Measurements from ENCODE around the gene ING5. TPM values are rescaled to one million over a fixed set of nuclear protein-coding genes. Genes with fewer than 3 reads are reported as not detected.

Gene ING5
- total RNA-seq, 1 donor from 2014 or later: 38.3 TPM

DNA sequence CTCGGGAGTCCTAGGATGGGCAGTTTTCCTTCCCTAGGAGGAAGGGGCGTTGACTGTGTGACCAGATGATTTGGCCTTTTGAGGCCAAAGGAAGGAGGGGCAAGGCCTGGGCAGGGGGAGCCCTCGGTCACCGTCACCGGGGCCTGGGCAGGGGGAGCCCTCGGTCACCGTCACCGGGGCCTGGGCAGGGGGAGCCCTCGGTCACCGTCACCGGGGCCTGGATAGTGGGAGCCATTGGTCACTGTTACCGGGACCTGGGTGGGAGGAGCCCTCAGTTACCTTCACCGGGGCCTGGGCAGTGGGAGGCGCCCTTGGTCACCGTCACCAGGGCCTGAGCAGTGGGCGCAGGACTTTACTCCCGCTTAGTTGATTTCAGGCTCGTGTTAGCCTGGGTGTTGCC, 49.9 kb downstream of the ING5 start:
- TF ChIP-seq CTCF (IDR thresholded peaks at IDR 0.05; ENCODE audit: partially characterized antibody, unreplicated experiment): no peak
- no peak overlapping the region for H3K27ac Mint-ChIP-seq (ENCODE audit: unreplicated experiment)
- no peaks in the 10 kb centered on the region for H3K9me3 Mint-ChIP-seq (ENCODE audit: unreplicated experiment)
- H3K4me3 Mint-ChIP-seq (ENCODE audit: unreplicated experiment): no peak overlapping the region
- no peak for DNase-seq
- no peaks in the 10 kb centered on the region for H3K4me1 Mint-ChIP-seq (ENCODE audit: low read depth, unreplicated experiment)
- peaks cover 2% of the 10 kb centered on the region for H3K27me3 Mint-ChIP-seq (ENCODE audit: unreplicated experiment)
- H3K36me3 Mint-ChIP-seq (ENCODE audit: unreplicated experiment): no peaks in the 10 kb centered on the region

DNA sequence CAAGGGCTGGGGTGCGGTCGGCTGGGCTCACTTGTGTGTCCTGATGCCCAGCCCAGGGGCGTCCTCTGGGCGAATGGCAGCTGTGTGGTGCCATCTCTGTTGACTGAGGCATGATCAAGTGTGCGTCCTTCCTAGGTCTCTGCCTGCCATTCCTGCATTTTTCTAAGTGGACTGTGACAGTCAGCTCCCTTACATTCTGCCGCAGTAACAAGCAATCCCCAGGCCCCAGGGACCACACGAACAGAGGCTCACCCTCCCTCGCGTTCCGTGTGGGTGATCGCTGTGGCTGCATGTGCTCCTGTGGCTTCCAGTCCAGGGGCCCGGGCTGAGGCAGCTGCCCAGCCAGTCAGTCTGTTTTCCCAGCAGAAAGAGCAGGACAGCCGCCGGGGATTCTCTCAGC, 50.4 kb downstream of the ING5 start:
- Mint-ChIP-seq H3K4me3 (ENCODE audit: unreplicated experiment) (no peak overlapping the region), H3K27ac (ENCODE audit: unreplicated experiment) (no peak overlapping the region), H3K9me3 (ENCODE audit: unreplicated experiment) (no peaks in the 10 kb centered on the region), H3K27me3 (ENCODE audit: unreplicated experiment) (peaks cover 2% of the 10 kb centered on the region), H3K36me3 (ENCODE audit: unreplicated experiment) (no peaks in the 10 kb centered on the region), H3K4me1 (ENCODE audit: low read depth, unreplicated experiment) (no peaks in the 10 kb centered on the region)
- no peak for TF ChIP-seq CTCF (IDR thresholded peaks at IDR 0.05; ENCODE audit: partially characterized antibody, unreplicated experiment)
- no peak for DNase-seq

DNA sequence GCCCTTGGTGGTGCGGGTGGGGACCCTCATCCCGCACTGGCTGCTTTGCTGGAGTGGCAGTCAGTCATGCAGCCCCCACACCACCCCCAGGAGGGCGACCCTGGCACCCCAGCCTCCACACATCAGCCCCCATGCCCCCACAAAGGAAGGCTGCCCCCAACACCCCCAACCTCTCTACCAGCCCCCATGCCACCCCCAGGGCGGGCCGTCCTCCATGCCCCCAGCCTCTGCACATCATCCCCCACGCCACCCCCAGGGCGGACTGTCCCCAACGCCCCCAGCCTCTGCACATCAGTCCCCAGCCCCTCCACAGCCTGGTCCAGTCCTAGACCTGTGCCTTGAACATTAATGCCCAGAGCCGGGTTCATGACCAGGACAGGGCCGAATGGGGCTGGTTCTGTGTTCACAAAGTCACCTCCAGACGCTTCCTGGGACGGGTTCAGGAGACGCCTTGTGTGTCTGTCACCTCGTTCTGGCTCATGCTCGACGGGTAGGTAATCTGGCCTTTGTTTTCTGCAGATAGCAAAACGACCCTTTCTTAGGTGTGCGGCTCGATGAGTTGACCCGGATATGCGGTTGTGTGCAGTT, 50.9 kb downstream of the ING5 start:
- H3K36me3 Mint-ChIP-seq (ENCODE audit: unreplicated experiment): no peaks in the 10 kb centered on the region
- DNase-seq: no peak
- no peak overlapping the region for H3K27ac Mint-ChIP-seq (ENCODE audit: unreplicated experiment)
- no peaks in the 10 kb centered on the region for H3K4me1 Mint-ChIP-seq (ENCODE audit: low read depth, unreplicated experiment)
- TF ChIP-seq CTCF (IDR thresholded peaks at IDR 0.05; ENCODE audit: partially characterized antibody, unreplicated experiment): no peak
- no peaks in the 10 kb centered on the region for H3K9me3 Mint-ChIP-seq (ENCODE audit: unreplicated experiment)
- no peak overlapping the region for H3K4me3 Mint-ChIP-seq (ENCODE audit: unreplicated experiment)
- peaks cover 2% of the 10 kb centered on the region for H3K27me3 Mint-ChIP-seq (ENCODE audit: unreplicated experiment)

DNA sequence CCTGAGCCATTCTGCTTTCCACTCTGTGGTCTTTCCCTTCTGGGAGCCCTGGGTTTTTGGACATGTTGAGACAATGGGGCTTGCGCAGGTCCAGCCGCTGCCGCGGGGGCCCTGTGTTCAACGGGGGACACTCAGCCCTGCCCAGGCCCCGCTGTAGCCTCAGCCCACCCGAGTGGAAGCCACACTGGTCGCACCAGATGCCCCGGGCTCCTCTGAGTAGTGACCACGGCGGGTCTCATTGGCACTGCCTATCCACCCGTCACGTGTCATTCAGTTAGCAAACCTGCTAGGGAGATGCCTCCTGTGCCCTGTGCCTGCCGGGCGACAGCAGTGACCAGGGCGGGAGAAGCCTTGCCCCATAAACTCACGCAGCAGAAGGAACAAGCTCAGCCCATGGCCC, 51.7 kb downstream of the ING5 start:
- no peak for TF ChIP-seq CTCF (IDR thresholded peaks at IDR 0.05; ENCODE audit: partially characterized antibody, unreplicated experiment)
- Mint-ChIP-seq H3K9me3 (ENCODE audit: unreplicated experiment) (no peaks in the 10 kb centered on the region), H3K4me1 (ENCODE audit: low read depth, unreplicated experiment) (no peaks in the 10 kb centered on the region), H3K36me3 (ENCODE audit: unreplicated experiment) (no peaks in the 10 kb centered on the region), H3K27me3 (ENCODE audit: unreplicated experiment) (peaks cover 2% of the 10 kb centered on the region), H3K4me3 (ENCODE audit: unreplicated experiment) (no peak overlapping the region), H3K27ac (ENCODE audit: unreplicated experiment) (no peak overlapping the region)
- no peak for DNase-seq

DNA sequence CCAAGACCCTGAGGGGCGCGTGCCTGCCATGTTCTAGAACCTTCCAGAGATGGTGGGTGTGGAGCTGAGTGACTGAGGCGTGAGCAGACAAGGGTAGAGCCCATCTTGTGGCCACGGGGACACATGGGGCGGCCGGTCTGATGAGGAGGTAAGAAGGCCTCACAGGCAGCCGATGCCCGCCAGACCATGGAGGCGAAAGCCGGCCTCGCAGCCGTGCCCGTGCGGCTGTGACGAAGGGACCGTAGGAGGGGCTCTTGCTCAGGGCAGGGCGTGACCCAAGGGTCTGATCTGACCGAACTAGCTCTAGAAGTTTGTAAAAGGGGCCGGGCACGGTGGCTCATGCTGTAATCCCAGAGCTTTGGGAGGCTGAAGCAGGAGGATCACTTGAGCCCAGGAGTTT, 52.2 kb downstream of the ING5 start:
- no peak overlapping the region for H3K27ac Mint-ChIP-seq (ENCODE audit: unreplicated experiment)
- TF ChIP-seq CTCF (IDR thresholded peaks at IDR 0.05; ENCODE audit: partially characterized antibody, unreplicated experiment): no peak
- no peaks in the 10 kb centered on the region for H3K9me3 Mint-ChIP-seq (ENCODE audit: unreplicated experiment)

More for the DNA sequence above, 52.2 kb downstream of the ING5 start:
- no peak for DNase-seq
- Mint-ChIP-seq H3K27me3 (ENCODE audit: unreplicated experiment) (peaks cover 2% of the 10 kb centered on the region), H3K4me3 (ENCODE audit: unreplicated experiment) (no peak overlapping the region), H3K36me3 (ENCODE audit: unreplicated experiment) (no peaks in the 10 kb centered on the region), H3K4me1 (ENCODE audit: low read depth, unreplicated experiment) (peaks cover under 1% of the 10 kb centered on the region)

Measured in glutamatergic neuron (in vitro differentiated cells).